ENCODE measurements around the gene CYCS. TPM values are rescaled to one million over a fixed set of nuclear protein-coding genes. Genes with fewer than 3 reads are reported as not detected.

CYCS gene
- total RNA-seq, 1 donor from 2014 or later: 65.2 TPM

DNA sequence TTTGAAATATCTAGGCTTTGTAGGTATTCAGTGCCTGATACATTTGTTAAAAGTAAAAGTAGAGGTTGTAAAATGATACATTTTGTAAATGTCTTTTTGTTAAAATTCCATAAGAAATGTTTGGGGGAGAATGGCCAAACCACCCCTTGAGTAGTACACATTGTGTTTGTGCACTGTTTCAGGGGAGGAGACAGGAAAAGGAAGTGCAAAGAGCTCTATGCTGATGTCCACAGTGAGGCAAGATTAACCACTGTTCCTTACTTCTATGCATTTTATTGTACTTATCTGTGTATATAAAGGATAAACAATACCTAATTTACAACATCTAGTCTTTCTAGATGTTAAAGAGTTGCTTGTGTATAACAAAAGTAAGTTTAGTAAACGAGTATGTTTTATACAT lies 7.4 kb upstream of the CYCS start:
- Mint-ChIP-seq H3K4me3 (ENCODE audit: unreplicated experiment) (no peak overlapping the region), H3K27me3 (ENCODE audit: unreplicated experiment) (no peaks in the 10 kb centered on the region), H3K27ac (ENCODE audit: unreplicated experiment) (no peak overlapping the region), H3K9me3 (ENCODE audit: unreplicated experiment) (no peaks in the 10 kb centered on the region), H3K4me1 (ENCODE audit: unreplicated experiment) (no peaks in the 10 kb centered on the region), H3K36me3 (ENCODE audit: unreplicated experiment) (peaks cover 8% of the 10 kb centered on the region)
- TF ChIP-seq, protein P1, sequence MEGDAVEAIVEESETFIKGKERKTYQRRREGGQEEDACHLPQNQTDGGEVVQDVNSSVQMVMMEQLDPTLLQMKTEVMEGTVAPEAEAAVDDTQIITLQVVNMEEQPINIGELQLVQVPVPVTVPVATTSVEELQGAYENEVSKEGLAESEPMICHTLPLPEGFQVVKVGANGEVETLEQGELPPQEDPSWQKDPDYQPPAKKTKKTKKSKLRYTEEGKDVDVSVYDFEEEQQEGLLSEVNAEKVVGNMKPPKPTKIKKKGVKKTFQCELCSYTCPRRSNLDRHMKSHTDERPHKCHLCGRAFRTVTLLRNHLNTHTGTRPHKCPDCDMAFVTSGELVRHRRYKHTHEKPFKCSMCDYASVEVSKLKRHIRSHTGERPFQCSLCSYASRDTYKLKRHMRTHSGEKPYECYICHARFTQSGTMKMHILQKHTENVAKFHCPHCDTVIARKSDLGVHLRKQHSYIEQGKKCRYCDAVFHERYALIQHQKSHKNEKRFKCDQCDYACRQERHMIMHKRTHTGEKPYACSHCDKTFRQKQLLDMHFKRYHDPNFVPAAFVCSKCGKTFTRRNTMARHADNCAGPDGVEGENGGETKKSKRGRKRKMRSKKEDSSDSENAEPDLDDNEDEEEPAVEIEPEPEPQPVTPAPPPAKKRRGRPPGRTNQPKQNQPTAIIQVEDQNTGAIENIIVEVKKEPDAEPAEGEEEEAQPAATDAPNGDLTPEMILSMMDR (IDR thresholded peaks at IDR 0.05): no peak
- DNase-seq (ENCODE audit: extremely low spot score, unreplicated experiment): no peak

DNA sequence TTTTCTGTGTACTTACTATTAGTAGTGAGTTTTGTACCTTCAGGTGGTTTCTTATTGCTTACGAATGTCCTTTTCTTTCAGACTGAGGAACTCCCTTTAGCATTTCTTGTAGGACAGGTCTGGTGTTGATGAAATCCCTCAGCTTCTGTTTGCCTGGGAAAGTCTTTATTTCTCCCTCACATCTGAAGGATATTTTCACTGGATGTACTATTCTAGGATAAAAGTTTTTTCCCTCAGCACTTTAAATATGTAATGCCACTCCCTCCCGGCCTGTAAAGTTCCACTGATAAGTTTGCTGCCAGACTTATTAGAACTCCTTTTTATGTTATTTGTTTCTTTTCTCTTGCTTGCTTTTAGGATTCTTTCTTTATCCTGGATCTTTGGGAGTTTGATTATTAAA lies 1.7 kb upstream of the CYCS start:
- no peak overlapping the region for H3K4me3 Mint-ChIP-seq (ENCODE audit: unreplicated experiment)
- H3K36me3 Mint-ChIP-seq (ENCODE audit: unreplicated experiment): peaks cover 9% of the 10 kb centered on the region
- TF ChIP-seq, protein P1 (IDR thresholded peaks at IDR 0.05): no peak
- no peak for DNase-seq (ENCODE audit: extremely low spot score, unreplicated experiment)
- H3K27me3 Mint-ChIP-seq (ENCODE audit: unreplicated experiment): no peaks in the 10 kb centered on the region
- H3K9me3 Mint-ChIP-seq (ENCODE audit: unreplicated experiment): no peaks in the 10 kb centered on the region
- peaks cover 18% of the 10 kb centered on the region for H3K4me1 Mint-ChIP-seq (ENCODE audit: unreplicated experiment)
- H3K27ac Mint-ChIP-seq (ENCODE audit: unreplicated experiment): peak overlapping the region; percentile 39

DNA sequence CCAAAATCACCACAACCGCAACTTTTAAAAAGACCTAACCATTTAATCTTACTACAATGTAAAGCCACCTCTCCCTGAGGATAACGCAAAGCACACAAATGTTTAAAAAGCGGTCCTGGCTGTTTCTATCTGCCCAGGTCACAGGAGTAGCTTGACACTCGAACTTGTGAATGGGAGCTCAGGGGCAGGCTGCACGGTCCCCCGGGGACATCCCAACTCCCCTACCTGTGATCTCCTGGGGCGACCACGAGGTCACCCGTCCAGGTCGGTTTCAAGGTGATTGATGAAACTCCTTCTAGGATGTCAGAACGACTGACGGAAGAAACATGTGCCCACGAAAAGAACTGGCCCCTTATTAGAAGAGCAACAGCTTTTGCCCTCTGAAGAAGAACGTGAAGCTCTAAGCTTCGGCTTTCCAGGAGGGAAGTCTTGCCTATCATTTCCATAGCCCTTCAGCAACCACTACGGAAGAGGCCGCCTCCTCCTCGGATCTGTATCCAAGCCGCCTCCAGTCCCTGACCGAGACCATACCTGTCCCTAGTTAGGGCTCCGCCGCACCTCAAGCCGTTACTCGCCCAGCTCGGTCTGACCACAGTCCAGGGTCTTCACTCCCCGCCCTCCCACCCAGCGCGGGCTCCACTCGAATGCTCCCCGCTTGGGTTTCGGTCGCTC lies 459 bp downstream of the CYCS start:
- Mint-ChIP-seq H3K4me3 (ENCODE audit: unreplicated experiment) (peak overlapping the region; percentile 100), H3K9me3 (ENCODE audit: unreplicated experiment) (no peaks in the 10 kb centered on the region), H3K36me3 (ENCODE audit: unreplicated experiment) (peaks cover 18% of the 10 kb centered on the region), H3K4me1 (ENCODE audit: unreplicated experiment) (peaks cover 18% of the 10 kb centered on the region), H3K27me3 (ENCODE audit: unreplicated experiment) (no peaks in the 10 kb centered on the region), H3K27ac (ENCODE audit: unreplicated experiment) (peak overlapping the region; percentile 100)
- peak; percentile 76 for DNase-seq (ENCODE audit: extremely low spot score, unreplicated experiment)
- TF ChIP-seq, protein P1 (IDR thresholded peaks at IDR 0.05): no peak

DNA sequence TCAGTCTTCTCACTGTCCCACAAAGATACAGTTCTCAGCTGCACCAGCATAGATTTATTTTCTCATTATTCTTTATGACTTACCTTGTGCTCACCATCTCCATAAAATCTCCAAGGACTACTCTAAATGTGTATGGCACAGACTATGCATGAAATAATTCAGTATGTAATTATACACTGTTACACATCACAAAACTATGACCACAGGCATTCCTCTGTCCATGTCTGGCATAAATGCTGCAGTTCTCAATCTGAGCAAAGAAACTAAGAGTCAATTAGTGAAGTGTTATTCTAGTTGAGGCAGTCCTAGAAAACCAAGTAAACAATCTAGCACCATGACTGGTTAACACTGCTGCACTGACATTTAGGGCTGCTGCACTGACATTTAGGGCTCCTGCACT lies 2.7 kb downstream of the CYCS start:
- H3K4me1 Mint-ChIP-seq (ENCODE audit: unreplicated experiment): peaks cover 18% of the 10 kb centered on the region
- H3K27ac Mint-ChIP-seq (ENCODE audit: unreplicated experiment): no peak overlapping the region
- DNase-seq (ENCODE audit: extremely low spot score, unreplicated experiment): no peak
- TF ChIP-seq, protein P1 (IDR thresholded peaks at IDR 0.05): no peak
- H3K4me3 Mint-ChIP-seq (ENCODE audit: unreplicated experiment): no peak overlapping the region
- H3K36me3 Mint-ChIP-seq (ENCODE audit: unreplicated experiment): peaks cover 18% of the 10 kb centered on the region
- no peaks in the 10 kb centered on the region for H3K27me3 Mint-ChIP-seq (ENCODE audit: unreplicated experiment)
- no peaks in the 10 kb centered on the region for H3K9me3 Mint-ChIP-seq (ENCODE audit: unreplicated experiment)

DNA sequence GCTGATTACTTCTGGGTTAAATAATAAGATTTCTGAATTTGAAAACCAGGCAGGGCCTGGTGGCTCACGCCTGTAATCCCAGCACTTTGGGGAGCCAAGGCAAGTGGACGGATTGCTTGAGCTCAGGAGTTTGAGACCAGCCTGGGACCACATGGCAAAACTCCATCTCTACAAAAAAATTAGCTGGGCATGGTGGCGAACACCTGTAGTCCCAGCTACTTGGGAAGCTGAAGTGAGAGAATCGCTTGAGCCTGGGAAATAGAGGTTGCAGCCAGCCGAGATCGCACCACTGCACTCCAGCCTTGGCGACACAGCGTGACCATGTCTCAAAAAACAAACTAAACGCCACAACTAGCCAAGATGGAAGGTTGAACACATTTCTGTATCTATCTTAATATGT lies 3.5 kb downstream of the CYCS start:
- no peak overlapping the region for H3K27ac Mint-ChIP-seq (ENCODE audit: unreplicated experiment)
- H3K9me3 Mint-ChIP-seq (ENCODE audit: unreplicated experiment): no peaks in the 10 kb centered on the region
- no peaks in the 10 kb centered on the region for H3K27me3 Mint-ChIP-seq (ENCODE audit: unreplicated experiment)
- H3K36me3 Mint-ChIP-seq (ENCODE audit: unreplicated experiment): peaks cover 18% of the 10 kb centered on the region
- TF ChIP-seq, protein P1 (IDR thresholded peaks at IDR 0.05): no peak
- no peak overlapping the region for H3K4me3 Mint-ChIP-seq (ENCODE audit: unreplicated experiment)
- peaks cover 18% of the 10 kb centered on the region for H3K4me1 Mint-ChIP-seq (ENCODE audit: unreplicated experiment)
- DNase-seq (ENCODE audit: extremely low spot score, unreplicated experiment): peak; percentile 51
